ENCODE results near the gene PDCD6IP. TPM values are rescaled to one million over a fixed set of nuclear protein-coding genes. Genes with fewer than 3 reads are reported as not detected.
"Not testable (repeated sequence)": the region's sequence is repeated elsewhere in the genome, so short reads cannot be mapped to it uniquely, and the experiment has no call there.

The PDCD6IP gene, protein sequence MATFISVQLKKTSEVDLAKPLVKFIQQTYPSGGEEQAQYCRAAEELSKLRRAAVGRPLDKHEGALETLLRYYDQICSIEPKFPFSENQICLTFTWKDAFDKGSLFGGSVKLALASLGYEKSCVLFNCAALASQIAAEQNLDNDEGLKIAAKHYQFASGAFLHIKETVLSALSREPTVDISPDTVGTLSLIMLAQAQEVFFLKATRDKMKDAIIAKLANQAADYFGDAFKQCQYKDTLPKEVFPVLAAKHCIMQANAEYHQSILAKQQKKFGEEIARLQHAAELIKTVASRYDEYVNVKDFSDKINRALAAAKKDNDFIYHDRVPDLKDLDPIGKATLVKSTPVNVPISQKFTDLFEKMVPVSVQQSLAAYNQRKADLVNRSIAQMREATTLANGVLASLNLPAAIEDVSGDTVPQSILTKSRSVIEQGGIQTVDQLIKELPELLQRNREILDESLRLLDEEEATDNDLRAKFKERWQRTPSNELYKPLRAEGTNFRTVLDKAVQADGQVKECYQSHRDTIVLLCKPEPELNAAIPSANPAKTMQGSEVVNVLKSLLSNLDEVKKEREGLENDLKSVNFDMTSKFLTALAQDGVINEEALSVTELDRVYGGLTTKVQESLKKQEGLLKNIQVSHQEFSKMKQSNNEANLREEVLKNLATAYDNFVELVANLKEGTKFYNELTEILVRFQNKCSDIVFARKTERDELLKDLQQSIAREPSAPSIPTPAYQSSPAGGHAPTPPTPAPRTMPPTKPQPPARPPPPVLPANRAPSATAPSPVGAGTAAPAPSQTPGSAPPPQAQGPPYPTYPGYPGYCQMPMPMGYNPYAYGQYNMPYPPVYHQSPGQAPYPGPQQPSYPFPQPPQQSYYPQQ
- 30.3 and 40.1 TPM in 2 replicates for total RNA-seq (2014; rRNA removed; shearing (Covaris generic); ENCODE audit: low replicate concordance)

DNA sequence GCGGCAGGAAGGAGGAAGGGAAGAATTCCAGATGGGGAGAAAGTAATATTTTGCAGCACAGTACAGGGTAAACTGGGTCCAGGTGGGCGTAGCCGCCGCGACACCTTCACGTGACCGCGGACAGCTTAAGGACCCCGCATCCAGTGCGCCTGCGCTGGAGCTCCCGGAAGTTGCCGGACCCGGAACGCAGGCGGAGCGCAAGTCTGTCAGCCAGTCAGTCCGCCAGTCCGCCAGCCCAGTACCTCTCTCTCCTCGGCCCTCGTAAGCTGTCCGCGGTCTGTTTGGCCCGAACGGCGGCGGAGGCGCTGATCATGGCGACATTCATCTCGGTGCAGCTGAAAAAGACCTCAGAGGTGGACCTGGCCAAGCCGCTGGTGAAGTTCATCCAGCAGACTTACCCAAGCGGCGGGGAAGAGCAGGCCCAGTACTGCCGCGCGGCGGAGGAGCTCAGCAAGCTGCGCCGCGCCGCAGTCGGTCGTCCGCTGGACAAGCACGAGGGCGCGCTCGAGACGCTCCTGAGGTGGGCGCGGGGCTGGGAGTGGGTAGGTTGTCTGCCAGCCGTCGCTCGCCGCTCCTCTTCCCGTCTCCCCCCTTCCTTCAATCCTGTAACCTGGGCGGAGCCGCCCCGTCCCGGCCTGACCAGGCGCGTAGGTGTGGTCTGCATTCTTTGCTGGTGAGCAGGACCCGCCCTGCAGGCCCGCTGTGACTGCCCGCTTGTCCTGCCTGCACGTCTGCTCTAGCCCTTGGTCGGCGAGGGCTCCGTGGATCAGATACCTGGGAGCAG is at the start of gene PDCD6IP:
TSS of gene PDCD6IP (plus strand) at position 213 of the 784 bp plus-strand sequence. CDS start at position 312, 99 bp downstream.
- no peaks in the 10 kb centered on the region for H3K9me3 ChIP-seq
- no peaks in the 10 kb centered on the region for H3K27me3 ChIP-seq
- H3K4me3 ChIP-seq, result peak within 1 kb of the TSS; percentile 95
- peak; percentile 91 for DNase-seq
- H3K36me3 ChIP-seq, result peaks cover 16% of the 10 kb centered on the region

DNA sequence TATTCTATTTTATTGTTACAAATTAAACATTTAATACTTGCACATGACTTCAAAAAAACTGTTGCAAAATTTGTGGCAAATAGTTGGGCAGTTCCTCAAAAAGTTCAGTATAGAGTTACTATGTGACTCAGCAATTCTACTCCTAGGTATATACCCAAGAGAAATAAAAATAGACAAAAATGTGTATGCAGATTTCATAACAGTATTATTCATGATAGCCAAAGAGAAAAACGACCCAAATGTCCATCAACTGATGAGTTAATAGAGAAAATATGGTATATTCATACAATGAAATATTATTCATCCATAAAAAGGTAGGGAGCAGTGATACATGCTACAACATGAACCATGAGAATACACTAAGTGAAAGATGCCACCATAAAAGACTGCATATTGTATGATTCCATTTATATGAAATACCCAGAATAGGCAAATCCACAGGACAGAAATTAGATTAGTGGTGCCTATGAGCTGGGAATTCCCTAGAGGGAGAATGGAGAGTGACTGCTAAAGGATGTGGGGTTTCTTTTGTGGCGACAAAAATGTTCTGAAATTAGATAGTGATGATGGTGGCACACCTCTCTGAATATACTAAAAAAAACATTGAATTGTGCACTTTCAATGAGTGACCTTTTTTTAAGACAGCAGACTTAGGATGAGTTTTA is 48.8 kb upstream of the PDCD6IP start:
- no peak for DNase-seq
- no peaks in the 10 kb centered on the region for H3K27me3 ChIP-seq
- no peaks in the 10 kb centered on the region for H3K9me3 ChIP-seq
- no peak overlapping the region for H3K4me3 ChIP-seq
- no peaks in the 10 kb centered on the region for H3K36me3 ChIP-seq

- Histone ChIP-seq H3K4me3 (no peak overlapping the region), H3K9me3 (no peaks in the 10 kb centered on the region), H3K27me3 (no peaks in the 10 kb centered on the region), H3K36me3 (no peaks in the 10 kb centered on the region)
- no peak for DNase-seq
Measured at GRCh38 chr3:33750211-33750548, 48.2 kb upstream of the PDCD6IP start.

- H3K36me3 ChIP-seq, result no peaks in the 10 kb centered on the region
- no peaks in the 10 kb centered on the region for H3K9me3 ChIP-seq
- H3K27me3 ChIP-seq, result no peaks in the 10 kb centered on the region
- H3K4me3 ChIP-seq, result no peak overlapping the region
- no peak for DNase-seq
Measured at GRCh38 chr3:33751336-33751735, 47.1 kb upstream of the PDCD6IP start.

DNA sequence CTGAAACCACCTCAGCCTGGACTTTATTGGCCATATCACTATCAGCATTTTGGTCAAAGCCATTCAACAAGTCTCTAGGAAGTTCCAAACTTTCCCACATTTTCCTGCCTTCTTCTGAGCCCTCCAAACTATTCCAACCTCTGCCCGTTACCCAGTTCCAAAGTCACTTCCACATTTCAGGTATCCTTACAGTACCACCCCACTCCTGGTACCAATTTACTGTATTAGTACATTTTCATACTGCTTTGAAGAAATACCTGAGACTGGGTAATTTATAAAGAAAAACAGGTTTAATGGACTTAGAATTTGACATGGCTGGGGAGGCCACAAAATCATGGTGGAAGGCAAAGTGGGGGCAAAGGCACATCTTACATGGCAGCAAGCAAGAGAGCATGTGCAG is 44.0 kb upstream of the PDCD6IP start:
- not testable (repeated sequence) for H3K9me3 ChIP-seq, H3K27me3 ChIP-seq, DNase-seq, H3K36me3 ChIP-seq, H3K4me3 ChIP-seq

DNA sequence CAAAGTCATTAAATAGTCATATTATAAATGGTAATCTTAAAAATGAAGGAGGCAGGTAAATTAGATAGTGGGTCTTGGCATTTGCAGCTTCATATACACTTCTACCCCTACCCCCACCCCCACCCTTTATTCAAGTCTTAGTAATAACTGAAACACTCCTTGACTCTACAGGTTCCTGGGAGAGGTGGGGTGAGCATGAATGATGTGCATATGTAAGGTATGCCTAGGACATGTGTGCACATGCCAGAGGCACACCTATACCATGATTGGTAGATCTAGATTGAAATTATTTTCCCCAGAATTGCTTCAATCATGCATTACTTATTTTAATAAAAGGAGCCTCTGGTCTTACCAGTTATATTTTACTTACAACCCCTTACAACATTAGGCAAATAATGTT is 40.1 kb upstream of the PDCD6IP start:
- no peak for DNase-seq
- no peak overlapping the region for H3K4me3 ChIP-seq

GRCh38 chr3:33758864-33759263 is 39.6 kb upstream of the PDCD6IP start:
- DNase-seq, result no peak
- Histone ChIP-seq H3K4me3 (no peak overlapping the region), H3K36me3 (no peaks in the 10 kb centered on the region), H3K9me3 (no peaks in the 10 kb centered on the region), H3K27me3 (no peaks in the 10 kb centered on the region)

More for the DNA sequence above, 40.1 kb upstream of the PDCD6IP start:
- H3K36me3 ChIP-seq, result no peaks in the 10 kb centered on the region
- no peaks in the 10 kb centered on the region for H3K27me3 ChIP-seq
- no peaks in the 10 kb centered on the region for H3K9me3 ChIP-seq

- Histone ChIP-seq H3K4me3 (no peak overlapping the region), H3K36me3 (no peaks in the 10 kb centered on the region), H3K9me3 (no peaks in the 10 kb centered on the region), H3K27me3 (no peaks in the 10 kb centered on the region)
- no peak for DNase-seq
Measured at GRCh38 chr3:33768578-33769330, 29.7 kb upstream of the PDCD6IP start.

GRCh38 chr3:33773637-33774036 is 24.8 kb upstream of the PDCD6IP start:
- no peaks in the 10 kb centered on the region for H3K9me3 ChIP-seq
- no peak for DNase-seq
- no peak overlapping the region for H3K4me3 ChIP-seq
- no peaks in the 10 kb centered on the region for H3K36me3 ChIP-seq
- H3K27me3 ChIP-seq, result no peaks in the 10 kb centered on the region

- H3K4me3 ChIP-seq, result no peak overlapping the region
- no peaks in the 10 kb centered on the region for H3K27me3 ChIP-seq
- no peak for DNase-seq
- no peaks in the 10 kb centered on the region for H3K36me3 ChIP-seq
- no peaks in the 10 kb centered on the region for H3K9me3 ChIP-seq
Measured at GRCh38 chr3:33775363-33775762, 23.1 kb upstream of the PDCD6IP start.

- no peak for DNase-seq
- H3K4me3 ChIP-seq, result no peak overlapping the region
- no peaks in the 10 kb centered on the region for H3K9me3 ChIP-seq
- no peaks in the 10 kb centered on the region for H3K27me3 ChIP-seq
- H3K36me3 ChIP-seq, result no peaks in the 10 kb centered on the region
Measured at GRCh38 chr3:33777996-33778395, 20.4 kb upstream of the PDCD6IP start.

GRCh38 chr3:33779751-33780150 is 18.7 kb upstream of the PDCD6IP start:
- H3K36me3 ChIP-seq, result no peaks in the 10 kb centered on the region
- DNase-seq, result no peak
- no peak overlapping the region for H3K4me3 ChIP-seq
- no peaks in the 10 kb centered on the region for H3K9me3 ChIP-seq
- no peaks in the 10 kb centered on the region for H3K27me3 ChIP-seq

DNA sequence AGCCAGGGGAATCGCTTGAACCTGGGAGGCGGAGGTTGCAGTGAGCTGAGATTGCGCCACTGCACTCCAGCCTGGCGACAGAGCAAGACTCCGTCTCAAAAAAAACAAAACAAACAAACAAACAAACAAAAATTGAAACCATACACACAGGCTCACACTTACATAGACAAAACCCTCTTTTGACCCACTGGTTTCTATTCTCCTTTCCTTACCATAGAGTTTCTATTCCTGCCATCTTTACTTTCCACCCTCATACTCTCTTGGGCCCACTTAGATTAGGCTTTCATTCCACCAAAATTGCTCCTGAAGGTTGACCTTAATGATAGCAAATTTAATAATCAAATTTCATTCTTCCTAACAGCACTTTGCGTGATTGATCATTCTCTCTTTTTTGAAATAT is 17.0 kb upstream of the PDCD6IP start:
- not testable (repeated sequence) for H3K36me3 ChIP-seq, DNase-seq, H3K9me3 ChIP-seq, H3K4me3 ChIP-seq, H3K27me3 ChIP-seq

- DNase-seq, result no peak
- H3K27me3 ChIP-seq, result no peaks in the 10 kb centered on the region
- H3K4me3 ChIP-seq, result no peak overlapping the region
- H3K36me3 ChIP-seq, result no peaks in the 10 kb centered on the region
- no peaks in the 10 kb centered on the region for H3K9me3 ChIP-seq
Measured at GRCh38 chr3:33786565-33787327, 11.7 kb upstream of the PDCD6IP start.

GRCh38 chr3:33787328-33788009 is 11.0 kb upstream of the PDCD6IP start:
- no peaks in the 10 kb centered on the region for H3K9me3 ChIP-seq
- H3K4me3 ChIP-seq, result no peak overlapping the region
- peak; percentile 30 for DNase-seq
- no peaks in the 10 kb centered on the region for H3K36me3 ChIP-seq
- H3K27me3 ChIP-seq, result no peaks in the 10 kb centered on the region

All from MG63 (cell line).